ENCODE data around the gene TIPARP. TPM values are rescaled to one million over a fixed set of nuclear protein-coding genes. Genes with fewer than 3 reads are reported as not detected.
A peak's percentile ranks its signal among the peaks of the same experiment; 100 is the strongest.

Gene TIPARP
- total RNA-seq: 28.2 and 30.4 TPM in 2 replicates

GRCh38 chr3:156674046-156674910 is at the start of gene TIPARP:
TIPARP (plus strand) TSS chr3:156674590; CDS start chr3:156677698, 3,108 bp downstream.
- peak; percentile 98 for DNase-seq (ENCODE audit: insufficient read length, low spot score, missing footprints)
- H3K27me3 ChIP-seq (ENCODE audit: insufficient read depth, low read length): no peaks in the 10 kb centered on the region
- peaks cover 21% of the 10 kb centered on the region for H3K36me3 ChIP-seq (ENCODE audit: insufficient read depth, low read length)
- H2AFZ ChIP-seq (ENCODE audit: low read length): peak within 1 kb of the TSS; percentile 96
- H4K20me1 ChIP-seq (ENCODE audit: insufficient read depth, low read length): peaks cover 34% of the 10 kb centered on the region
- no peaks in the 10 kb centered on the region for H3K9me3 ChIP-seq (ENCODE audit: low read depth, low read length)
- peaks cover 48% of the 10 kb centered on the region for H3K79me2 ChIP-seq (ENCODE audit: insufficient read depth, low read length)
- H3K4me1 ChIP-seq (ENCODE audit: insufficient read depth, low read length): peaks cover 25% of the 10 kb centered on the region
- H3K27ac ChIP-seq (ENCODE audit: low read depth, low read length): peak within 1 kb of the TSS; percentile 90
- TF ChIP-seq CTCF (IDR thresholded peaks at IDR 0.05; ENCODE audit: extremely low read depth, low read depth, low read length): peak; percentile 42
- peak within 1 kb of the TSS; percentile 93 for H3K4me2 ChIP-seq (ENCODE audit: insufficient read depth, low read length)
- H3K4me3 ChIP-seq (ENCODE audit: insufficient read depth, low read length): peak within 1 kb of the TSS; percentile 80

GRCh38 chr3:156626104-156626503 is 48.3 kb upstream of the TIPARP start:
- Histone ChIP-seq H3K27me3 (ENCODE audit: insufficient read depth, low read length) (no peaks in the 10 kb centered on the region), H3K36me3 (ENCODE audit: insufficient read depth, low read length) (no peaks in the 10 kb centered on the region), H2AFZ (ENCODE audit: low read length) (no peak overlapping the region), H3K9me3 (ENCODE audit: low read depth, low read length) (no peaks in the 10 kb centered on the region), H3K4me3 (ENCODE audit: insufficient read depth, low read length) (no peak overlapping the region), H3K4me2 (ENCODE audit: insufficient read depth, low read length) (no peak overlapping the region), H4K20me1 (ENCODE audit: insufficient read depth, low read length) (no peaks in the 10 kb centered on the region), H3K79me2 (ENCODE audit: insufficient read depth, low read length) (no peaks in the 10 kb centered on the region), H3K4me1 (ENCODE audit: insufficient read depth, low read length) (peaks cover 22% of the 10 kb centered on the region), H3K27ac (ENCODE audit: low read depth, low read length) (no peak overlapping the region)
- no peak for TF ChIP-seq CTCF (IDR thresholded peaks at IDR 0.05; ENCODE audit: extremely low read depth, low read depth, low read length)
- DNase-seq (ENCODE audit: insufficient read length, low spot score, missing footprints): no peak

- DNase-seq (ENCODE audit: insufficient read length, low spot score, missing footprints): no peak
- Histone ChIP-seq H3K36me3 (ENCODE audit: insufficient read depth, low read length) (no peaks in the 10 kb centered on the region), H3K9me3 (ENCODE audit: low read depth, low read length) (no peaks in the 10 kb centered on the region), H4K20me1 (ENCODE audit: insufficient read depth, low read length) (no peaks in the 10 kb centered on the region), H3K4me3 (ENCODE audit: insufficient read depth, low read length) (no peak overlapping the region), H3K4me2 (ENCODE audit: insufficient read depth, low read length) (no peak overlapping the region), H3K27ac (ENCODE audit: low read depth, low read length) (no peak overlapping the region), H3K79me2 (ENCODE audit: insufficient read depth, low read length) (no peaks in the 10 kb centered on the region), H2AFZ (ENCODE audit: low read length) (no peak overlapping the region), H3K4me1 (ENCODE audit: insufficient read depth, low read length) (peaks cover 25% of the 10 kb centered on the region), H3K27me3 (ENCODE audit: insufficient read depth, low read length) (no peaks in the 10 kb centered on the region)
- no peak for TF ChIP-seq CTCF (IDR thresholded peaks at IDR 0.05; ENCODE audit: extremely low read depth, low read depth, low read length)
These were observed 46.3 kb upstream of the TIPARP start for GRCh38 chr3:156627946-156628569.
